GM18520 (cell line): Measurements from ENCODE around the gene VPS35L.
"Not testable (repeated sequence)": the region's sequence is repeated elsewhere in the genome, so short reads cannot be mapped to it uniquely, and the experiment has no call there.

ENCODE experiments used
- ATAC-seq: cut with Tn5 transposase; IDR thresholded peaks from one replicate; pipeline ENCODE4 v1.9.1; 2021; ENCODE audit not compliant: unreplicated experiment

VPS35L gene

GRCh38 chr16:19645557-19645981 lies 90.1 kb downstream of the VPS35L start:
- no peak for ATAC-seq

GRCh38 chr16:19649980-19650379 lies 94.5 kb downstream of the VPS35L start:
- ATAC-seq = no peak

GRCh38 chr16:19654147-19654546 lies 98.6 kb downstream of the VPS35L start:
- ATAC-seq = no peak

GRCh38 chr16:19655242-19655777 lies 99.8 kb downstream of the VPS35L start:
- no peak for ATAC-seq

GRCh38 chr16:19657831-19658230 lies 102.3 kb downstream of the VPS35L start:
- no peak for ATAC-seq

GRCh38 chr16:19659554-19659953 lies 104.1 kb downstream of the VPS35L start:
- no peak for ATAC-seq

GRCh38 chr16:19660432-19660831 lies 104.9 kb downstream of the VPS35L start:
- no peak for ATAC-seq

- ATAC-seq = no peak
Observed at GRCh38 chr16:19662351-19662750, 106.8 kb downstream of the VPS35L start.

- ATAC-seq = no peak
Observed at GRCh38 chr16:19664166-19664565, 108.7 kb downstream of the VPS35L start.

- not testable (repeated sequence) for ATAC-seq
Observed at GRCh38 chr16:19665313-19665712, 109.8 kb downstream of the VPS35L start.

GRCh38 chr16:19666477-19666876 lies 111.0 kb downstream of the VPS35L start:
- no peak for ATAC-seq

- ATAC-seq = no peak
Observed at GRCh38 chr16:19672378-19672777, 116.9 kb downstream of the VPS35L start.

GRCh38 chr16:19674485-19674884 lies 119.0 kb downstream of the VPS35L start:
- ATAC-seq = no peak

GRCh38 chr16:19677402-19677801 lies 121.9 kb downstream of the VPS35L start:
- ATAC-seq = no peak

- ATAC-seq = no peak
Observed at GRCh38 chr16:19678804-19679203, 123.3 kb downstream of the VPS35L start.

GRCh38 chr16:19679281-19679680 lies 123.8 kb downstream of the VPS35L start:
- ATAC-seq = not testable (repeated sequence)

- ATAC-seq = no peak
Observed at GRCh38 chr16:19680881-19681340, 125.4 kb downstream of the VPS35L start.

GRCh38 chr16:19681637-19682036 lies 126.1 kb downstream of the VPS35L start:
- ATAC-seq = no peak

- ATAC-seq = no peak
Observed at GRCh38 chr16:19683453-19684236, 128.1 kb downstream of the VPS35L start.

- no peak for ATAC-seq
Observed at GRCh38 chr16:19685176-19685575, 129.7 kb downstream of the VPS35L start.

GRCh38 chr16:19687279-19687678 lies 131.8 kb downstream of the VPS35L start:
- no peak for ATAC-seq

GRCh38 chr16:19688396-19689024 lies 133.0 kb downstream of the VPS35L start:
- ATAC-seq = no peak
